OCI-LY7 (cell line): ENCODE data around the gene LRRC55.

Source experiments
- CTCF ChIP-seq: fragments of 200-600 bp; sonication (generic); conservative IDR thresholded peaks from 2 replicates; pipeline ENCODE4 v1.5.1; 2014; ENCODE audit warnings: mild to moderate bottlenecking, antibody characterized with exemption, low read length, moderate library complexity, mixed read lengths
- EZH2phosphoT487 ChIP-seq: fragments of 200-600 bp; sonication (generic); IDR thresholded peaks from 2 replicates; pipeline ENCODE4 v1.6.1; 2018; ENCODE audit warnings: low read depth, borderline replicate concordance, mild to moderate bottlenecking, mixed run types, antibody characterized with exemption, low read length, moderate library complexity, mixed read lengths

DNA sequence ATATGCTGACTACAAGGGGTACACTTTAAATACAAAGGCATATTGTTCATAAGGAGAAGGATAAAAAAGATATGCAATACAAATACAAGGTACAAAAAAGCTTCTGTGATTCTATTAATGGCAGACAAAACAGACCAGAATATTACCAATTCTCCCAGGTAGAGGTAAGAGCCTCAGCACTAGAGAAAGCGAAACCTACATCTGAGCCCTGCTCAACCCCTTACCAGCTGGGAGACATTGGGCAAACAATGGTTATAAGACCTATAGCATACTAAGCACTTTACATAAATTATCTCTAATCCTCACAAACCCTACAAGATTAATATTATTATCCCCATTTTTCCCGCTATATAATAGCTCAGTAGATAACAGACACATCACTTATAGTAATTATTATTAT lies 41.2 kb upstream of the LRRC55 start:
- TF ChIP-seq CTCF (no peak), EZH2phosphoT487 (no peak)
